DLD1 (cell line): ENCODE measurements around the gene HLA-DQB1.
"Not testable (repeated sequence)": the region's sequence is repeated elsewhere in the genome, so short reads cannot be mapped to it uniquely, and the experiment has no call there.

Source experiments
- in situ Hi-C: cut with HindIII; loops from 2 replicates; pipeline ENCODE4 v1.10.0; 2017; ENCODE audit warnings: low sequenced_read_pairs

HLA-DQB1 gene

DNA sequence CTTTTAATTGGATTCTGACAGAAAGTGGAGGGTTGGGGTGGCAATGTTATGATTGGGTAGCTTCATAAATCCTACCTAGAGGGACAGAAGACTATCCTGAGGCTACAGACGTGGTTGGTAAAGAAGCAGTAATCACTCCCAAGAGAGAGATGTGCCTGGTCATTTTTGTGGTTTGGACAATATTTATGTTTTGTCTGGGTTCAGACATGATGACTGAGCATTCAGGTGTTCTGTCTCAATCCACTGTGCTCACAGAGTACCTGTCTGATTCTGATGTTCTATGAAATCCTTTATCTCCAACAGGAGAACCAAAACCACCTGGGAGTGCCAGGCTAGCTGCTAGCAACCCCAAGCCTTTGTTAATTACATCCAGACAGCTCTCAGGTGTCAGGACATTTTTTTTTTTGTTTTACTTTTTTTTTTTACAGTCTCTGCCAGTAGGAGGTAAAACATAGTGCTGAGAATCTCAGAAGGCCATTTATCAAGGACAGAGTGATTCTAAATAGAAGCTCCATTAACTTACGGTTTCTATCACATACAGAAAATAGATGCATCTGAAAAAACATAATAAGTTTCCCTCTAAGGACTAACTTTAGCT, 30.8 kb downstream of the HLA-DQB1 start:
- in situ Hi-C loops, result no loop called here

DNA sequence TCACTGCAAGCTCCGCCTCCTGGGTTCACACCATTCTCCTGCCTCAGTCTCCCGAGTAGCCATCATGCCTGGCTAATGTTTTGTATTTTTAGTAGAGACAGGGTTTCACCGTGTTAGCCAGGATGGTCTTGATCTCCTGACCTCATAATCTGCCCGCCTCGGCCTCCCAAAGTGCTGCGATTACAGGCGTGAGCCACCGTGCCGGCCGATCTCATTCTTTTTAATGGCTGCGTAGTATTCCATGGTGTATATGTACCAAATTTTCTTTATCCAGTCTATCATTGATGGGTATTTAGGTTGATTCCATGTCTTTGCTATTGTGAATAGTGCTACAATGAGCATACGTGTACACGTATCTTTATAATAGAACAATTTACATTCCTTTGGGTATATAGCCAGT, 36.7 kb downstream of the HLA-DQB1 start:
- in situ Hi-C loops, result not testable (repeated sequence)

DNA sequence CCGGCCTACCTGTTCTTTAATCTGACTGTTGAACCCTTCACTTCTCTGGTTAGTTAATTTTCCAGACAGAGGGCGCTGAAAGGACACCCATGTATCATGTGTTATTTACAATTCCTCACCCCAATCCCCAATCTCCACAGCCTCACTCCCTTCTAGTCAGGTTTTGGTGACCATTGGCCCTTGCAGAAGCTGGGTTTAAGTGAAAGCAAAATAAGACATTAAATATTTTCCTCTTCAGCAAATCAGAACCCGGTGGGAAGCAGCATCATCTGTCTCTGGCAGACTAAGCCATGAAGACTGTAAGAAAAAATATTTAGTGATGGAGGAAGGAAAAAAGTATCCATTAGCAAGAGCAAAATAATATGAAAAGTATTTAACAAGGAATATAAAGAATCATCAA, 38.6 kb downstream of the HLA-DQB1 start:
- in situ Hi-C loops, result no loop called here

DNA sequence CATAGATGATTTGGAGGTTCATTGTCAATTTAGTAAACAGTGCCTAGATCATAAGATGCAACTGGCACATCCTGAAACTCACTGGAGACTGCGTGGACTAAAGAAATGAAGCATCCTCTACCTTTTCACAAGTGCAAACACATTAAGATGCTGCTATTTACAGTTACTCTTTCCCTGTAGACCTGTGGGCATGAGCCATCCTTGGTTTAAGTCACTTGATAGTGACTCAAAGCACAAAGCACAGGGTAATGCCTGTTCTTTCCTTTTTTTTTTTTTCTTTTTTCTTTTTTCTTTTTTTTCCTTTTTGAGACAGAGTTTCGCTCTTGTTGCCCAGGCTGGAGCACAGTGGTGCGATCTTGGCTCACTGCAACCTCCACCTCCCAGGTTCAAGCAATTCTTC, 39.2 kb downstream of the HLA-DQB1 start:
- in situ Hi-C loops, result no loop called here

DNA sequence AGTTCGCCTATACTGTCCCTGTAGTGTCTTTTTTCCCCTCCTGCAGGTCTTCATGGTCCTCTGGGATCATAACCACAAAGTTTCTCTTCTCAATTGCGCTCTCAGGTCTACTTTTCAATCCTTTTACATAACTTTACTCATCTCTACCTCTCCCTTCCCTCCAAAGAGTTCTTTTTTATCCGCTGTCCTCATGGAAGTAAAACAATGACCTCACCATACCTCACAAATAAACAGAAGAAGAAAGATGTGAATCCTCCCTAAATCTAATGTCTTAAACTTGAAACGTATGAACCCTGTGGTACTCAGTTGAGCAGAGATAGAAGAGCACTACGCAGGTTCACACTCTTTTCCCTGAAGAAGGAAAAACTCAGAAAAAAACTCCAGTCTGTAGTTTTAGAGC, 41.3 kb downstream of the HLA-DQB1 start:
- in situ Hi-C loops, result no loop called here

DNA sequence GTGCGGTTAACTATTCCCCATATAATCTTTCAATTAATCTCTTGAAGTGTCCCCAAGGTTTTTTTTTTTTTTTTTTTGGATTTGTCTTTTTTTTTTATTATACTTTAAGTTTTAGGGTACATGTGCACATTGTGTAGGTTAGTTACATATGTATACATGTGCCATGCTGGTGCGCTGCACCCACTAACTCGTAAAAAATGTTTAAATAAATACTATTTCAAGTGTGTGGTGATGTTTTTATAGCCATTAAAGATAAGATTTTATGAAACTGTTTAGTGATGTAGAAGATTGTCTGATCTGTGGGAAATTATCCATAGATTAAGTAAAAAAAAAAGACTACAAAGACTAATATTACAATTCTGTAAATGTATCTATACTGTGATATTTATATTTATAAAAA, 41.9 kb downstream of the HLA-DQB1 start:
- in situ Hi-C loops, result no loop called here

DNA sequence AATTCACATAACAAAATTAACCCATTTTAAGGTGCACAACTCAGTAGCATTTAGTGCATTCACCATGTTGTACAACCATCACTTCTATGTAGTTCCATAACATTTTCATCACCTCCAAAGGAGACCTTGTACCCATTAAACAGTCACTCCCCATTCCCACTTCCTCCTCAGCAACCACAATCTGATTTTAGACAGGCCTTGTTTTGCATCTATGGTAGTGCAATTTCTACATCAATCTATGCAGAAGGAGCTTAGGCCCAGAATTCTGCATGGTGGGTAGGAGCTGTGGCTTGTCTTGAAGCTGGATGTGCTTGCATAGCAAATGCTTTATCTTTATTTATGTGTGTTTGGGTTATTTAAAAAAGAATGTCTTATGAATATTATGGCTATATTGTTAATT, 42.8 kb downstream of the HLA-DQB1 start:
- in situ Hi-C loops, result no loop called here

DNA sequence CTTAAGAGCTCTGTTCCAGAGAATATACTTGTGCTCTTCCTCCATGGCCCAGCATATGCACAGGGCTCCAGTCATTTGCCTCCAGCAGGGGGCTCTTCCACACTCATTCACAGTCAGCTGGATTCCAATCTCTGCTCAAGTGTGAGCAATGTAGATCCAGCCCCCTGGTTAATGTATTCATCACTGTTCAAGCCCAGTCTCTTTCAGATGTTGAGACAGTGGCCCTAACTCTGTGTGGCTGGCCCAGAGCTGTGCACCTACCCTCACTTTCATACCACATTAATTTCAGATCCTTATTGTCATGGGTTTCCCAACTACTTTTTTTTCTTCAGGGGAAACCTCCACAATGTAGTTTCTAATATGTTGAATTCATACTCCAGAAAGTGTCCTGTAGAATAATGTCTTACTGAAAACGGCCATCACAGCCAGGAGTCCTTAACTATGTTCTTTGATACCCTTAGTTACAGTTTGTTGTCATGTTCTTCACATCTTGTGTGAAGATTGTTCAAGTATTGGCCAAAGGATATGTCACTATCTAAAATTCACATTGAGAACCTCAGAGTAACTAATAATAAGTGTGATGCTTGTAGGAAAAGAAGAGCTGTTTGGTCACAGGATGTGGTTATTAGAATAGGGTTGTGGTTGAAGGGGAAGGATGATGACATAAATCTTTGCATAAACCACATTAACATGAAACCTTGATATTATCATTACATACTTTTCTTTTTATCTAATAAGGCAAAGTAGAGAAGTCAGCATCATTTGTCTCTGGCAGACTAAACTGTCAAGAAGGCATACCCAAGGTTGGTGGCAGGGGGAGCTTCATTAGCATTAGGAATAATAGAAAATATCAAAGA, 43.7 kb downstream of the HLA-DQB1 start:
- in situ Hi-C loops, result no loop called here

DNA sequence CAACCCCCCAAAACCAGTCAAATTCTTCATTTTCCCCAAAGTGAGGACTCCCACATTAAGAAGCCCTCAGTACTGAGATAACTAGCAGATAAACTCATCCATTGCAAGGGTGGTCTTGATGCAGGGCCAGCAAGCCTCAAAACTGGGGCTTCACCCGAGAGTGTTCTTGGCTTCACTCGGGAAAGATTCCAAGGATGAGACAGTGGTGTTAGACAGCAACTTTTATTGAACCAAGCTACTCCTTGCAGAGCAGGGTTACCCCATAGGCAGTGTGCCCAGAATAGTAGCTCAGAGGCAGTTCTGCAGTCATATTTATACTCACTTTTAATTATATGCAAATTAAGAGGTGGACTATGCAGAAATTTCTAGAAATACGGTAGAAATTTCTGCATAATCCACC, 45.1 kb downstream of the HLA-DQB1 start:
- in situ Hi-C loops, result no loop called here

DNA sequence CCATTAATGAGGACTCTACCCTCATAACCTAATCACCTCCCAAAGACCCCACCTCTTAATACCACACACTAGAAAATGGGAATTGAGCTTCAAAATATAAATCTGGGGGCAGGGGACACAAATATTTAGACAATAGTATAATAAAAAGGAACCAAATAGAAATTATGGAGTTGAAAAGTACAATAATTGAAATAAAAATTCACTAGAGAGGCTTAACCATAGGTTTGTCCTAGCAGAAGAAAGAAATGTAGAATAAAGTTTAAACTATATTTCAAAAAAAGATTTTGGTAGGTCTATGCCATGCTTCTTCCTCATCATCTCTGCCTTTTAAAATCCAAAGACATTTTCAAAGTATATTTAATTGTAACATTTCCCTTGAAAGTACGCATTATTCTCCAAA, 48.7 kb downstream of the HLA-DQB1 start:
- in situ Hi-C loops, result no loop called here

DNA sequence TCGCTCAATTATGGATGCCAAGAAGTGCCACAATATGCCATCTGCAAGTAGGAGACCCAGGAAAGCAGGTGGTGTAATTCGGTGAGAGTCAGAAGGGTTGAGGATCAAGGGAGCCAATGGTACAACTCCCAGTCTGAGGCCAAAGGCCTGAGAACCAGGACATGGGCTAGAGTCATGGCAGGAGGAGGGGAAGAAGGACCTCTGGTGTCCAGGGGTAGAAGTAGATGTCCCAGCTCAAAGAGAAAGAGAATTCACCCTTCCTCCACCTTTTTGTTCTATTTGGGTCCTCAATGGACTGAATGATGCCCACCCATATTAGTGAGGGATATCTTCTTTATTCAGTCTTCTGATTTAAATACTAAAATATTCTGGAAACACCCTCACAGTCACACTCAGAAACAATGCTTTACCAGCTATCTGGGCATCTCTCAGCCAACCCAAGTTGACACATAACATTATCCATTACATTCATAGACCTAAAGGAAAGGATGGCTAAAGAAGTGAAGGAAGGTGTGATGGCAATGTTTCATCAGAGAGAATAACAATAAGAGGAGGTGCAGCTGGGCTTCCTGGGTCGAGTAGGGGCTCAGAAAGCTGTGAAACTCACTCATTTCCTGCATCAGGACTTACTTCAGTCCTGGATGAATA, 50.4 kb downstream of the HLA-DQB1 start:
- in situ Hi-C loops, result no loop called here

DNA sequence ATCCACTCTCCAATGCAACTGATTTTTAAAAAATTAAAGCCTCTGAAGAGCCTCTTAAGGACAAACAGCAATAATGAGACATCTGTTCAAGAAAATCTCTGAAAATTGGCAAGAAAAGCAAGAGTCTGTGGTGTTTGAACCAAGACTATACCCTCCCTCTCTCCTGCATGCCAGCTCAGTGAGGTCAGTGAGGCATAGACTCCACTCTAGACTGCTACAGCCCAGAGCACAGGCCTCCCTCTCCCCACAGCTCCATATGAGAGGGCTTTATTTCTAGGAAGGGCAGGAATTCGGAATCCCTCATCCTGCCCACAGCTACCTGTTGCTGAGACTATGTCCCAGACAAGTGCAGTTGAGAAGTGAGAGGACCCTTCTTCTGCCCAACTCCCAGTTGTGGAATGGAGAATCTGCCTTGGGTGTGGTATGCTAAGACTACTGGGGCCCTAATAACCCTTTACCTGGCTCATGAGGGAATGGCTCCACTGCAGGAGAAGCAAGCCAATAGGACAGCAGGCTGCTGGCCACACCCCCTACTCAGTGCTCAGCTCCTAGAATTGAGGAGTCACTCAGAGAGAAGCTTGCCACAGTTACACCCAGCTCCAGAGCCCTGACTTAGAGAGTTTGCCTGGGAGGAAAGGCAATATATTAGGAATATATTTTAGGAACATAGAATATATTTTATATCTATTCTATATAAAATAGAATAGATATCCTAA, 51.9 kb downstream of the HLA-DQB1 start:
- in situ Hi-C loops, result no loop called here

DNA sequence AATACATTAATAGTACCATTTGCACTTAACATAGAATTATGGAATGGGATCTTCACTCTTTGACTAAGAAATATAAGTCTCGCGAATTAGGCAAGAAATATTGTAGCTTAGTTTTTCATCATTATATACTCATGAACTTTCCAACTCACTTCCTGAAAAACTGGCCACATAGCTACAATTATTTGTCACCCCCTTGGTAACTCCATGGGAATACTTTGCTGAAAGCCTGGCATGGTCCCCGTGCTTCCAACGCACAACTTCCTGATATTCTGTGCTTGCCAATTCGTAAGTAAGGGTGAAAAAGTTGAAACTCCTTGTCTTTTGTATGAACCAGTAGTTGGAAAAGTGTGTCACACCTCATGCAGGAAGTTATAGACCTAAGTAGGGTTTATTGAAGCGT, 53.0 kb downstream of the HLA-DQB1 start:
- in situ Hi-C loops, result no loop called here

DNA sequence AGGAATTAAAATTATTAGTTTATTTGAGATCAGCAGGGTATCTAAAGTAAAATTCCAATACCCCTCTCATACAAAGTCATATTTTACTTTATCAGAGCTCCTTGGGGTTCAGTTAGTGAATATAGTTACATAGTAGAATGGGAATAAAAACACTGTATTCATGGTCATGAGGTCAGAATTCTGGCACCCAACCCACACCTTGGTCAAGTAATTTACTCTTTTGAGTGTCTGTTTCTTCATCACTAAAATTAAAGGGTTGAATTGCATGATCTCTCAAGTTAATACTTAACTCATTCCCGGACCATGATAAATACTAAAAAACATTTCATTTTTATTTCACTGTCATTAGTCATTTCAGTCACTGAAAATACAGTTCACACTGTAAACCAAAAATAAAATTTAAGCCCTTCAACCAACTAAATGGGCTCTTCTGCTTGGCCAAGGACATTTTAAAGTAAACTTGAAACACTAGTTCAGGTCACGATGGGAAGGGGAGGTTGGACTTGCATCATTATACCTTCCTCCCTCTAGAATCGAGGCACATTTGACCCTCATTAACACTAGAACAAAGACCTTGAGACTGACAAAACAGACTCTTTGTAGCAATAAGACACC, 55.7 kb downstream of the HLA-DQB1 start:
- in situ Hi-C loops, result no loop called here

DNA sequence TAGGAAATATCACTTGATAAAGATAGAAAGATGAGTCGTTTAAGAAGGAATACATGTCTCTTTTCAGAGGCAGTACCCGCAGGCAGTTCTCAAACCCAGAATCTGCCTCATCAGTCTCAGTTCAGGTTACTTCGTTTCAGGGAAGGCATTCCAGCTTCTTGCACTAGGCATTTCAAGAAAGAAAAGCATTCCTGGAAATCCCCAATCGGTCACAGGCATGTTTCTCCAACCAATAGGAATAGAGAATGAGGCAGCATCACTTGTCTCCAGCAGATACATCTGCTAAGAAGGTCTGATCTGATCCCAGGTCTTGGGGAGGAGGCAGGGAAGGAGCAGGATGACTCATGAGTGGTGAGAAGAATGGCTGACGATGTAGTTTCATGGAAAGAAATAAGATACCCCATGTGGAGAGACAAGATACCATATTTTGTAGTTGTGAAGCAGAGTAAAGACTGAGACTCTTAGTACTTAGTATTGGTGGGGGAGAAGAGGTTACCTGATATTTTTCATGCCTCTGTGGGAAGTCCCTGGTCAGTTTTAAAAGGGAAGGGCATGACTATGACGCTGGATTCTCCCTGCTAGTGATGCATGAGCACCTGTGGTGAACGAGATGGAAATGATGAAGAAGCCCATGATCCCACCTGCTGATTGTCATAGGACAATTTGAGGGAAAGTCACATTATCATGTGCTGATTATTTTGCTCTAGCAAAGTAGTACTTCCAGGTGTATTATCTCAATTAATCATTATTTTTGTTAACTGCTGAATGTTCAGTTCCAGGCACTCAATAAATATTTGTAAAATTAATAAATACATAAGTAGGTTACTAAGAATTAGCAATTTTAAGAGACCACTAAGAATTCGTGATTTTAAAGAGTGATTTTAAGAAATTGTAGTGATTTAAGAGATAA, 56.5 kb downstream of the HLA-DQB1 start:
- in situ Hi-C loops, result no loop called here
